Bronchial epithelial cell (primary cell): ENCODE data around the gene NHS. TPM values are rescaled to one million over a fixed set of nuclear protein-coding genes. Genes with fewer than 3 reads are reported as not detected.

Source experiments
- DNase-seq: peaks from one replicate; pipeline ENCODE4 v3.0.0-alpha.2; 2010; ENCODE audit warnings: low read depth
- FAIRE-seq: peaks from 2 replicates; lab custom pipeline; 2011; peaks lifted over from hg19 to GRCh38; lab: Jason Lieb, UNC
- H3K27me3 ChIP-seq: 2 replicates; pipeline ENCODE4 v1.5.1; 2011; ENCODE audit warnings: low read length; ENCODE audit not compliant: control insufficient read depth, insufficient read depth
- H3K36me3 ChIP-seq: 2 replicates; pipeline ENCODE4 v1.5.1; 2011; ENCODE audit warnings: low read length; ENCODE audit not compliant: control insufficient read depth, insufficient read depth
- H3K4me3 ChIP-seq: 2 replicates; pipeline ENCODE4 v1.5.1; 2011; ENCODE audit warnings: mild to moderate bottlenecking, low read depth, low read length, control low read depth
- CTCF ChIP-seq: IDR thresholded peaks from 2 replicates; pipeline ENCODE4 v1.5.1; 2011; ENCODE audit warnings: mild to moderate bottlenecking, moderate library complexity, low read length, control low read depth, inconsistent platforms; ENCODE audit not compliant: insufficient read depth, severe bottlenecking
- total RNA-seq: library from RNA; depleted of rRNA; stranded (reverse); fragments of >200 nt; gene quantifications from 2 replicates; pipeline ENCODE4 v1.2.1, GENCODE V29; 2014

Gene NHS
- total RNA-seq, 1 donor from 2014 or later: 0.79 TPM

- DNase-seq (no peak), FAIRE-seq (no peak)
- no peaks in the 10 kb centered on the region for H3K27me3 ChIP-seq
- TF ChIP-seq CTCF: no peak
- H3K4me3 ChIP-seq: no peak overlapping the region
- no peaks in the 10 kb centered on the region for H3K36me3 ChIP-seq
Measured at GRCh38 chrX:17758382-17758781, 383.4 kb downstream of the NHS start.

- no peaks in the 10 kb centered on the region for H3K36me3 ChIP-seq
- FAIRE-seq: no peak
- DNase-seq: no peak
- H3K27me3 ChIP-seq: no peaks in the 10 kb centered on the region
- no peak for TF ChIP-seq CTCF
- H3K4me3 ChIP-seq: no peak overlapping the region
Measured at GRCh38 chrX:17759990-17760389, 385.0 kb downstream of the NHS start.

GRCh38 chrX:17767734-17768133, 392.7 kb downstream of the NHS start:
- no peak for TF ChIP-seq CTCF
- no peaks in the 10 kb centered on the region for H3K27me3 ChIP-seq
- H3K4me3 ChIP-seq: no peak overlapping the region
- no peaks in the 10 kb centered on the region for H3K36me3 ChIP-seq
- FAIRE-seq: no peak
- DNase-seq: no peak

GRCh38 chrX:17768997-17769396, 394.0 kb downstream of the NHS start:
- no peak overlapping the region for H3K4me3 ChIP-seq
- no peak for TF ChIP-seq CTCF
- H3K36me3 ChIP-seq: no peaks in the 10 kb centered on the region
- DNase-seq (no peak), FAIRE-seq (no peak)
- H3K27me3 ChIP-seq: no peaks in the 10 kb centered on the region

- H3K36me3 ChIP-seq: no peaks in the 10 kb centered on the region
- DNase-seq (no peak), FAIRE-seq (no peak)
- no peak for TF ChIP-seq CTCF
- H3K27me3 ChIP-seq: no peaks in the 10 kb centered on the region
- H3K4me3 ChIP-seq: no peak overlapping the region
Measured at GRCh38 chrX:17769701-17770269, 394.8 kb downstream of the NHS start.

- Histone ChIP-seq H3K36me3 (no peaks in the 10 kb centered on the region), H3K27me3 (no peaks in the 10 kb centered on the region), H3K4me3 (no peak overlapping the region)
- TF ChIP-seq CTCF: no peak
- DNase-seq: no peak
- FAIRE-seq: no peak
Measured at GRCh38 chrX:17773221-17773876, 398.3 kb downstream of the NHS start.
